Neuronal stem cell (in vitro differentiated cells): ENCODE results near the gene TNNC1.

ENCODE experiments used
- DNase-seq: peaks from one replicate; pipeline ENCODE4 v3.0.0-alpha.2; 2013; ENCODE audit warnings: low spot score
- H2AFZ ChIP-seq: one replicate; pipeline ENCODE4 v1.6.1; 2013; ENCODE audit warnings: mild to moderate bottlenecking, low read length, inconsistent platforms
- H2AK5ac ChIP-seq: 2 replicates; pipeline ENCODE4 v1.6.1; 2013; ENCODE audit warnings: low read depth, mild to moderate bottlenecking, inconsistent platforms, low read length, moderate library complexity, mixed read lengths
- H2BK120ac ChIP-seq: 2 replicates; pipeline ENCODE4 v1.6.1; 2013; ENCODE audit warnings: low read depth, mild to moderate bottlenecking, inconsistent platforms, low read length, moderate library complexity, mixed read lengths
- H2BK12ac ChIP-seq: one replicate; pipeline ENCODE4 v1.6.1; 2013; ENCODE audit warnings: low read length, inconsistent platforms
- H2BK15ac ChIP-seq: 2 replicates; pipeline ENCODE4 v1.6.1; 2013; ENCODE audit warnings: mild to moderate bottlenecking, low read length, inconsistent platforms, mixed read lengths
- H2BK5ac ChIP-seq: one replicate; pipeline ENCODE4 v1.6.1; 2013; ENCODE audit warnings: inconsistent platforms, mild to moderate bottlenecking, low read length, moderate library complexity
- H3K14ac ChIP-seq: one replicate; pipeline ENCODE4 v1.6.1; 2013; ENCODE audit warnings: low read length, inconsistent platforms
- H3K18ac ChIP-seq: 2 replicates; pipeline ENCODE4 v1.6.1; 2013; ENCODE audit warnings: low read length, inconsistent platforms
- H3K23ac ChIP-seq: 2 replicates; pipeline ENCODE4 v1.6.1; 2013; ENCODE audit warnings: low read depth, mild to moderate bottlenecking, mixed read lengths, low read length, inconsistent platforms; ENCODE audit not compliant: poor library complexity
- H3K27ac ChIP-seq: replicated peaks from 3 replicates; pipeline ENCODE4 v1.5.1; 2013; ENCODE audit warnings: low read length, inconsistent platforms
- H3K27me3 ChIP-seq, 3 experiments: 2 replicates each; pipeline ENCODE4 v1.6.1; 2013; ENCODE audit warnings: low read length in 3 of 3, mild to moderate bottlenecking in 2 of 3, inconsistent platforms in 1 of 3, low read depth in 1 of 3, mixed read lengths in 1 of 3, moderate library complexity in 1 of 3; ENCODE audit not compliant: control insufficient read depth in 3 of 3, insufficient read depth in 3 of 3
- H3K36me3 ChIP-seq, 2 donors: replicated peaks in 1 of 2; 2 replicates each; pipeline ENCODE4 v1.6.1; 2013; ENCODE audit warnings: low read length in 2 of 2; ENCODE audit not compliant: control insufficient read depth in 2 of 2, insufficient read depth in 2 of 2
- H3K4ac ChIP-seq: 2 replicates; pipeline ENCODE4 v1.6.1; 2013; ENCODE audit warnings: inconsistent platforms, mild to moderate bottlenecking, low read length, moderate library complexity
- H3K4me1 ChIP-seq, 2 donors: 1 replicate in 1 of 2; 2 replicates in 1 of 2; pipeline ENCODE4 v1.6.1; 2013; ENCODE audit warnings: low read length in 2 of 2, low read depth in 1 of 2; ENCODE audit not compliant: control insufficient read depth in 2 of 2, insufficient read depth in 1 of 2
- H3K4me2 ChIP-seq: one replicate; pipeline ENCODE4 v1.6.1; 2013; ENCODE audit warnings: mild to moderate bottlenecking, low read length, inconsistent platforms; ENCODE audit not compliant: insufficient read depth, poor library complexity, severe bottlenecking
- H3K4me3 ChIP-seq, 2 donors: 2 replicates each; pipeline ENCODE4 v1.5.1; 2013; ENCODE audit warnings: low read length in 2 of 2, mild to moderate bottlenecking in 2 of 2, inconsistent platforms in 1 of 2, moderate library complexity in 1 of 2
- H3K79me1 ChIP-seq: one replicate; pipeline ENCODE4 v1.6.1; 2013; ENCODE audit warnings: low read depth, mild to moderate bottlenecking, inconsistent platforms, low read length, moderate library complexity
- H3K9ac ChIP-seq: one replicate; pipeline ENCODE4 v1.6.1; 2013; ENCODE audit warnings: mild to moderate bottlenecking, low read depth, low read length, inconsistent platforms; ENCODE audit not compliant: poor library complexity
- H3K9me3 ChIP-seq, 2 donors: replicated peaks in 1 of 2; 2 replicates each; pipeline versions ENCODE3 to v1.6.1; 2013; ENCODE audit warnings: low read length in 2 of 2, mild to moderate bottlenecking in 2 of 2, inconsistent platforms in 1 of 2, low read depth in 1 of 2, mixed read lengths in 1 of 2, moderate library complexity in 1 of 2; ENCODE audit not compliant: control insufficient read depth in 2 of 2, insufficient read depth in 1 of 2
- H4K8ac ChIP-seq: one replicate; pipeline ENCODE4 v1.6.1; 2013; ENCODE audit warnings: low read depth, mild to moderate bottlenecking, inconsistent platforms, low read length, moderate library complexity
- H4K91ac ChIP-seq: one replicate; pipeline ENCODE4 v1.6.1; 2013; ENCODE audit warnings: low read length, low read depth, mild to moderate bottlenecking, inconsistent platforms; ENCODE audit not compliant: poor library complexity
- WGBS, 2 donors: extraction: QIAGEN DNeasy Blood & Tissue Kit; methylation state at CpG; one replicate each; pipeline ENCODE4 v1.1.7; 2013; ENCODE audit warnings: missing lambda C conversion rate in 2 of 2, mixed read lengths in 1 of 2; ENCODE audit not compliant: insufficient read length in 2 of 2, insufficient replicate concordance in 1 of 2; ENCODE audit errors: extremely low coverage in 2 of 2; 5-methylcytosine and 5-hydroxymethylcytosine counted together

The TNNC1 gene

GRCh38 chr3:52490035-52490938, 36.4 kb upstream of the TNNC1 start:
- Histone ChIP-seq H3K36me3 (peaks cover 66 to 83% of the 10 kb centered on the region in 2 donors), H2BK120ac (no peak overlapping the region), H3K4me2 (no peak overlapping the region), H3K4ac (no peak overlapping the region), H2AK5ac (no peak overlapping the region), H3K23ac (no peak overlapping the region), H2AFZ (no peak overlapping the region), H3K9ac (peak overlapping the region; percentile 81), H3K4me3 (no peak overlapping the region), H3K18ac (no peak overlapping the region), H2BK15ac (no peak overlapping the region), H2BK12ac (no peak overlapping the region), H3K27ac (no peak overlapping the region), H3K9me3 (no peaks in the 10 kb centered on the region), H2BK5ac (peak overlapping the region; percentile 13), H3K4me1 (peaks cover 0 to 7% of the 10 kb centered on the region in 2 donors), H3K27me3 (no peaks in the 10 kb centered on the region), H3K79me1 (no peaks in the 10 kb centered on the region), H4K8ac (no peak overlapping the region), H3K14ac (no peak overlapping the region), H4K91ac (no peak overlapping the region)
- DNase-seq, result no peak
- WGBS, 2 donors, result no CpG with 5 or more reads among the region's 22 CpGs

- Histone ChIP-seq H3K18ac (no peak overlapping the region), H3K9ac (peak overlapping the region; percentile 32), H4K8ac (no peak overlapping the region), H3K4me1 (peaks cover 5 to 6% of the 10 kb centered on the region in 2 donors), H3K27me3 (no peaks in the 10 kb centered on the region), H2BK15ac (no peak overlapping the region), H3K23ac (peak overlapping the region; percentile 68), H3K4me3 (no peak overlapping the region), H3K27ac (no peak overlapping the region), H2BK120ac (no peak overlapping the region), H2AFZ (no peak overlapping the region), H2BK12ac (no peak overlapping the region), H2BK5ac (no peak overlapping the region), H3K14ac (no peak overlapping the region), H3K9me3 (no peaks in the 10 kb centered on the region), H3K36me3 (peaks cover 73 to 92% of the 10 kb centered on the region in 2 donors), H2AK5ac (no peak overlapping the region), H4K91ac (no peak overlapping the region), H3K4ac (no peak overlapping the region), H3K4me2 (no peak overlapping the region), H3K79me1 (peaks cover under 1% of the 10 kb centered on the region)
- no peak for DNase-seq
- no CpG with 5 or more reads among the region's 18 CpGs for WGBS, 2 donors
These were observed 35.6 kb upstream of the TNNC1 start for GRCh38 chr3:52489453-52489852.

- H2BK120ac ChIP-seq, result no peak overlapping the region
- no peak overlapping the region for H4K8ac ChIP-seq
- no peak overlapping the region for H3K4ac ChIP-seq
- H2BK5ac ChIP-seq, result peak overlapping the region; percentile 55
- H3K27ac ChIP-seq, result no peak overlapping the region
- H2AK5ac ChIP-seq, result no peak overlapping the region
- DNase-seq, result no peak
- H3K4me2 ChIP-seq, result no peak overlapping the region
- H3K18ac ChIP-seq, result no peak overlapping the region
- no peaks in the 10 kb centered on the region for H3K27me3 ChIP-seq
- peak overlapping the region; percentile 25 for H3K23ac ChIP-seq
- peaks cover 1% of the 10 kb centered on the region for H3K79me1 ChIP-seq
- no CpG with 5 or more reads among the region's 3 CpGs for WGBS, 2 donors
- peaks cover 5 to 10% of the 10 kb centered on the region in 2 donors for H3K4me1 ChIP-seq
- H3K4me3 ChIP-seq, result no peak overlapping the region
- no peak overlapping the region for H4K91ac ChIP-seq
- no peak overlapping the region for H2BK12ac ChIP-seq
- no peak overlapping the region for H2AFZ ChIP-seq
- H3K9ac ChIP-seq, result no peak overlapping the region
- peaks cover 73 to 97% of the 10 kb centered on the region in 2 donors for H3K36me3 ChIP-seq
- no peak overlapping the region for H2BK15ac ChIP-seq
- no peak overlapping the region for H3K14ac ChIP-seq
- H3K9me3 ChIP-seq, result no peaks in the 10 kb centered on the region
These were observed 34.9 kb upstream of the TNNC1 start for GRCh38 chr3:52488746-52489145.

- H2BK5ac ChIP-seq, result no peak overlapping the region
- H3K23ac ChIP-seq, result no peak overlapping the region
- no peaks in the 10 kb centered on the region for H3K9me3 ChIP-seq
- no peak overlapping the region for H2AK5ac ChIP-seq
- peaks cover 73 to 97% of the 10 kb centered on the region in 2 donors for H3K36me3 ChIP-seq
- no peak overlapping the region for H3K4ac ChIP-seq
- peak overlapping the region; percentile 4 for H3K9ac ChIP-seq
- no CpG with 5 or more reads among the region's 59 CpGs for WGBS, 2 donors
- H3K14ac ChIP-seq, result no peak overlapping the region
- H3K4me1 ChIP-seq, result peaks cover 10 to 17% of the 10 kb centered on the region in 2 donors
- no peak overlapping the region for H2AFZ ChIP-seq
- H3K4me2 ChIP-seq, result no peak overlapping the region
- no peak overlapping the region for H2BK120ac ChIP-seq
- peak overlapping the region; percentile 41 for H2BK12ac ChIP-seq
- H3K27ac ChIP-seq, result no peak overlapping the region
- H4K8ac ChIP-seq, result peak overlapping the region; percentile 29
- peaks cover 1% of the 10 kb centered on the region for H3K79me1 ChIP-seq
- no peak overlapping the region for H4K91ac ChIP-seq
- DNase-seq, result no peak
- H2BK15ac ChIP-seq, result no peak overlapping the region
- H3K27me3 ChIP-seq, result no peaks in the 10 kb centered on the region
- no peak overlapping the region for H3K18ac ChIP-seq
- H3K4me3 ChIP-seq, result no peak overlapping the region
These were observed 34.2 kb upstream of the TNNC1 start for GRCh38 chr3:52487788-52488691.
